Ammon's horn (tissue), 1 donor: ENCODE measurements around the gene ANKRD10.
"Not testable (repeated sequence)": the region's sequence is repeated elsewhere in the genome, so short reads cannot be mapped to it uniquely, and the experiment has no call there.

ENCODE experiments used
- DNase-seq: peaks from one replicate; pipeline ENCODE4 v3.0.0-alpha.2; 2016; ENCODE audit warnings: low spot score

The ANKRD10 gene

DNA sequence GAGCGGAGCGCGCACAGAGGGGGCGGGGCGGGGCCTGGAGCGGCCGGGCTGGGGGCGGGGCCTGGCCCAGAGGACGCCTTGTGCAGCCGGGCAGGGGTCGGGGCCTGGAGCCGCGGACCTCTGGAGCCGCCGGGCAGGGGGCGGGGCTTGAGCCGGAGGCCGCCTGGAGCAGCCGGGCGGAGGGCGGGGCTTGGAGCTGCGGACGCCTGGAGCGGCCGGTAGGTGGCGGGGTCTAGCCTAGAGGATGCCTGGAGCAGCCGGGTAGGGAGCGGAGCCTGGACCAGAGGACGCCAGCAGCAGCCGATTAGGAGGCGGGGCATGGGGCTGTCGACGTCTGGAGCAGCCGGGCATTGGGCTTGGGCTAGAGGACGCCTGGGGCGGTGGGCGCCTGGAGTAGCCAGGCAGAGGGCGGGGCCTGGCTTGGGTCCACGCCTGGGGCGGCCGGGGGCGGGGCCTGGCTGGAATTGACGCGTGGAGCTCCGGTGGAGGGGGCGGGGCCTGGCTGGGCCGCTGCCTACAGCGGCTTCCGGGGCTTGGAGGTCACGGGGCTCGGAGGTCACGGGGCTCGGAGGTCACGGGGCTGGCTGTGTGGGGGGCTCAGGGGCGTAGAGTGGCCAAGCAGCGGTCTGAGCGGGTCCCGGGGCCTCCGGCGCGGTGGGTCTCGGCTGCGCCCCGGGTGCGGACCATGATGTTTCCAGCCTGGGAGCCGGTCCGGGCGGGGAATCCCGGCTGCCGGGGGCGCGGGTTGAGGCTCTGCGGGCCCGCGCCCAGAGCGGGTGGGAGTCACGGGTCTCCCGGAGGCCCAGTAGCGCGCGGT is at the start of gene ANKRD10:
TSS of gene ANKRD10 (minus strand) at position 13 of the 817 bp plus-strand sequence. CDS start 135 bp downstream, outside the sequence.
- DNase-seq = peak; percentile 98

DNA sequence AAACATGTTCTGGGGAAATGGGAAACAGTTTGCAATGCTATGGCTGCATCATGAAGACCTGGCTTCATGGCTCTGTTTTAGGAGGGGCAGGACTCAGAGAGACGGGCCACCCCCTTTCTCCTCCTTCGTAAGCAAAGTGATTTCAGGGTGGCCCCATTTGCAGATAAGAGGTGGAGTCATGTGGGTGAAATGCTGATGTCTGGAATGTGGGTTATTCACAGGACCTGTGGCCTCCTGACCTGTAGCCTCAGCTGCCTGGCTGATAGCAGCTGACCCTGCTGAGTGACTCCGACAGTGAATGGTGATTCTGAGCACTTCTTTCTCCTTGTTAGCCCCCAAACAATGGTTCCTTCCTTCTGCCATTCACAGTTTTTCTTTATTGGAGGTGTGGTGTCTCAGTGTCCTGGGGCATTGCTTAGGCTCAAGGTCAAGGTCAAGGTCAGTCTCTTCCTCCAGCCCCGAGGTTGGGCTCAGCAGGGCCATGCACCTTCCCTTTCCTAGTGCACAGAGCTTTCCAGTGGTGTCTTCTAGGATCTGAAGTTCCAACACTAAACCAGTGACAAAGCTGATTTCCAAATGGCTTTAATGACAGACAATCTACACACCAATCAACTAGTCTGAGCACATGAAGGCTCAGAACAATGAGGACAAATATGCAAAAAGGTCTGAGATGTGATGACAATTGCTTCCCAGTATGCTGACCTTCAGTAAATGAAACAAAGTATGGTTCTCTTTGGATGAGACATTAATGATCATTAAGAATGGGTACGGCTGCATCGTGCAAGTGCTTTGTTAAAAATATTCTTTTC is 49.6 kb upstream of the ANKRD10 start:
- no peak for DNase-seq

DNA sequence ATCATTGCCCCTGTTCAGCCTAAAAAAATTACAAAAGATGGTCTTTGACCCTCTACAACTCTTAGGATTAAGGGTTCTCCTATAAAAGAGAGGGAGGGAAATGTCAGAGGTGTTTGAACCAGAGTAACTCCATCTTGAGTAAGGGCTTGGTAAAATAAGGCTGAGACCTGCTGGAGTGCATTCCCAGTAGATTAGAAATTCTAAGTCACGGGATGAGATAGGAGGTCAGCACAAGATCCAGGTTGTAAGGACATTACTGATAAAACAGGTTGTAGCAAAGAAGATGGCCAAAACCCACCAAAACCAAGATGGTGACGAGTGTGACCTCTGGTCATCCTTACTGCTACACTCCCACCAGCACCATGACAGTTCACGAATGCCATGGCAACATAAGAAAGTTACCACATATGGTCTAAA is 48.7 kb upstream of the ANKRD10 start:
- DNase-seq = no peak

DNA sequence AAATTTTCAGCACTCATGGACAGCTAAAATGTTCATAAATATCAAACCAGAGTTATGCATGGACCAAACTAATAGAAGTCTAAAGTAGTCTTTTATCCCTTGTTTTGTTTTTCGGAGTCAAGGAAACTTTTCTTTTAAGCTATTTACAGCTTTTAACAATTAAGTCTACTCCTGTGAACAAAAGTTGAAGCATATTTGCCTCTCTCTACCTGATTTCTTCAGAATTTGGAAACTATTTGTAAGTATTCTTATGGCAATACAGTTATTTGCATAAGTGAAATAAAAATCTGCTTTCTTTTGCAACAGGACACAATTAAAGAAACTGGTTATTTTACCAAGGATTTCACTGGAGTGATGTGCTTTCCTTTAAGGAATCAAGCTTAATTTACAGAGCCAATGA is 47.1 kb upstream of the ANKRD10 start:
- DNase-seq = no peak

DNA sequence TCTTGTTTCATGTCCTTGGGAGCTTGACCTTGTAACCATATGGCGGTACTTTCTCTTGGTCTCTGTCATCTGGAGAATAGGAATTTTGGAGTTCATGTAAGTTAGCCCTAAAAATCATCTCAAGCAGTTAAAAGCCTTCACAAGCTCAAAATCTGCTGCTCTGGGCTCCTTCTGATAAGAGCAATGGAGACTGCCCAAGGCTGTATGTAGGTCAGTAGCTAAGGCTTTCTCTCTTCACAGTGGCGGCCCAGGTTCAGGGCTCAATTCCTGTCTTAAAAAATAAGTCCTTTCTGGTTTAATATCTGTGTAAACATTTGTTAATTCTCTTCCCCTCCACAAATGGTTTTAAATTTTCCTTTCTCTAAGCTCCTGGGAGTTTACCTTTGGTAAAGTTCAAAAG is 45.3 kb upstream of the ANKRD10 start:
- no peak for DNase-seq

DNA sequence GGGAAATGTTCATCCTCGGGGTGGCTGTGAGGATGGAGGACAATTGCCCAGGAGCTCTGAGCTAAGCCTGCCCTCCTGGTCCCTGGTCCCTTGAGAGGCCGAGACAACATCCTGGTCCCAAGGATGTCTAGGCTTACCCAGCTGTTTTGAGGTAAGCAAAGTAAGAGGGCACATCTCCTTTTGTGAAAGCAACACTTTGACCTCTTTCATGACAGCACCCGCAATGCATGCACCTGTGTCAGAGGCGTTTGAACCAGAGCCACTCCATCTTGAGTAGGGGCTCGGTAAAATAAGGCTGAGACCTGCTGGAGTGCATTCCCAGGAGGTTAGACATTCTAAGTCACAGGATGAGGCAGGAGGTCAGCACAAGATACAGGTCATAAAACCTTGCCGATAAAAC is 43.1 kb upstream of the ANKRD10 start:
- no peak for DNase-seq

DNA sequence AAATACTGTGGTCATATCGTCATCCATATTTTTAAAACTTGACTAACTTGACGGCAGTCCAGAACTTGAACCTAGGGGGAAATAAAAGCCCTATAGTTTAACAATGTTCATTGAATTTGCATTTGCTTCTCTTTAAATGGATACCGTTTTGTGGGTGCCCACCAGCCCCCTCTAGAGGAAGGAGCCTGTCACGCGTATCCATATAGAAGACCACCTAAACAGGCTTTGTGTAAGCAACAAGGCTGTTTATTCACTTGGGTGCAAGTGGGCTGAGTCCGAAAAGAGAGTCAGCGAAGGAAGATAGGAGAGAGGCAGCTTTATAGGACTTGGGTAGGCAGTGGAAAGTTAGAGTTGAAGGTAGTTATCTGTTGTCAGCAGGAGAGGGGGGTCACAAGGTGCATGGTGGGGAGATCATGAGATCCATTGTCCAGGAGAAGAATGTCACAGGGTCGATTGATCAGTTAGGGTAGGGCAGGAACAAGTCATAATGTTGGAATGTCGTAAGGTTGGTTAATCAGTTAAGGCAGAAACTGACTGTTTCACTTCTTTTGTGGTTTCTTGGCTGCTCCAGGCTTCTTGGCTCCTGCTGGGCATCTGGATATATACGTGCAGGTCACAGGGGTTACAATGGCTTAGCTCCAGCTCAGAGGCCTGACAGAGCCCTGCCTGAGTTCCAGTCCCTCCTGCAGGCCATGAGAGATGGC is 42.5 kb upstream of the ANKRD10 start:
- no peak for DNase-seq

DNA sequence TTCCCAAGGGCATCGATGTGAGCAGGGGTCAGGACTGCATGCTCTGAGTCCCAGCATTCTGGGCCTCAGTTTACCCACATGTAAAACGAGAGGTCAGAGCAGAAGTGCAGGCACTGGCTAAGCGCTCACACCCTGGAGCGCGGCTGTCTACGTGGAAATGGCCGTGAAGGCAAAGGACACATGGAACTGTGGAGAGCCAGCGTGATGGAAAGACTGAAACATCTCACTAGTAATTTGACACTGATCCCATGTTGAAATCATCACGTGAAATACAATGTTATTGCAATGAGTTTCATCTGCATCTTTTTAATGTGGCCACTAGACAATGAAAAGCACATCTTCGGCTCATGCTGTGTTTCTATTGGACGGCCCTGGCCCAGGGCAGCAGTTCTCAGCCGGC is 41.3 kb upstream of the ANKRD10 start:
- DNase-seq = not testable (repeated sequence)

DNA sequence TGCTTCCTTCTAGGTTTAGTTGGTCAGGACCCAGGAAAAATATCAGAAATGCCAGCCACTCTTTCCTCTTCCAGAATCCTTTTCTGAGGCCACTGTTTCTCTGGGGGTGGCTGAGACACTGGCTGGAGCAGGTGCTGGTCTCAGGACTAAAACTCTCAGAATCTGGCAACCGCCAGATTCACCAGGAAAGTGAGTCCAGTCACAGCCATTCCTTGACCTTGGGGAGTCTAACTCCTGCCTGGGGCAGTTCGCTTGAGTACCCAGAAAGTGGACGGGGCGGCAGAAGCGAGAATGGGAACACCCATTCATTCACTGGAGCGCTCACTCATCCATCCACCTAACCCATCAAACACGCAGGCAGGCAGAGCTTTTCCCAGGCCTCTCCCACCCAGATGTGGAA is 40.7 kb upstream of the ANKRD10 start:
- not testable (repeated sequence) for DNase-seq

DNA sequence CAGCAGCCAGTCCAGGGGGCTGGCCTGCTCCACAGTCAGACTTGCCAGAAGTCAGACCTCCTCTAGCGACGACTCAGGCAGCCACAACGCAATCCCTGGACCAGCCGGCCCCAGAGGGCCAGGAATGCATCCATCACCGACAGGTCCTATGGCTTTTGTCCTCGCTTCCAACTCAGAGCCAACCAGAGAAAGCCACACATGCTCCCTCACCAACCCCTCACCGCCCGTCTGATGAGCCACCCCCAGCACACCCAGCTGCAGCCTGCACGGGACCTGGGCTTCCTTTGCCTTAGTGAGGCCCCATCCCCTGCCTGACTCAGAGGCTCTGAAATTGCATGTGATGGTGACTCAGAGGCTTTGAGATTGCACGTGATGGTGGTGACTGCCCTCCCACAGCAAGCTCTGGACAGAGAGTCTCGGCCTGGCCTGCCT is 40.2 kb upstream of the ANKRD10 start:
- DNase-seq = not testable (repeated sequence)

DNA sequence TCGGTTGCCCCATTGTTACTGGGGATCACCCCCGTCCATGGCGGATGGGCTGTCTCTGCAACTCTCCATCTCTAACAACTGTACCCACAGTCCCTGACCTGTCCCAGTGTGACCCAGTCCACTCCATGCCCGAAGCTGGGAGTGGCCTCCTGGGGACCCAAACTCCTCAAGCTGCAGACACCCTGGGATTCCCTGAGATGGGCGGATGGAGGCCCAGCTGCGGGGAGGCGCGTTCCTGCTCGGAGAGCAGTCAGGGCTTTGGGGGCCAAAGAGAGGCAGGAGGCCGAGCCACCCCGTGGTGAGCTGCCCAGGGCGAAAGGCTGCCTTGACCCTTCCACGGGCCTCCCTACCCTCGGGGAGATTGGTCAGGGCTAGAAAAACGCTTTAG is 39.7 kb upstream of the ANKRD10 start:
- DNase-seq = not testable (repeated sequence)

DNA sequence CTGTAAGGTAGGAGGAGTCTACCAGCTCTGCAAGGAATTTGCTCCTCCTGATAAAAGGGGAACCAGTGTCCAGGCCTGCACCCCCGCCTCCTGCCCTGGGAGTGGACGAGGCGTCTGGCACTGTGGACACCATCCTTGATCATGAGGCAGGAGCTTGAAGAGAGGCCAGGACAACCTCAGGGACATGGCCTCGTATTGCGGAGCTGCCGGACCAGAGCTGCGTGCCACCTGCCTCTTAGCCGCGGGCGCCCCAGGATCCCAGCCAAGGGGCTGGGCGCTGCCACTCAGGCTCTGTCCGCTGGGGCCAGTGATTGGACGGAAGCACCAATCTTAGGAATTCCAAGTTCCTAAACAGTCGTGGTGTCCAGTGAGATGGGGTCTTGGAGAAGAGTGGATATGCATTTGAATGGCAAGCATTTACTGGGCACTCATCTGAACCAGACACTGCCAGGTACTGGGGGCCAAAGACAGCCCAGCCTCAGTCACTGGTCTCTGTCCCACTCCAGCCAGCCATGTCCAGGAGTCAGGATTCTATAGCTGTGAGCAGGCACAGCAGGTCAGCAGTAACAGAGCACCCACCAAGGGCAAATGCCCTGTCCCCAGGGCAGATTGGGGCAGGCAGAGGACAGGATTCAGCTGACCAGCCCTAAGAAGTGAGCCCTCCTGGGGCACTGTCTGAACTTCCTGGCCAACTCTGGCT is 39.1 kb upstream of the ANKRD10 start:
- no peak for DNase-seq

DNA sequence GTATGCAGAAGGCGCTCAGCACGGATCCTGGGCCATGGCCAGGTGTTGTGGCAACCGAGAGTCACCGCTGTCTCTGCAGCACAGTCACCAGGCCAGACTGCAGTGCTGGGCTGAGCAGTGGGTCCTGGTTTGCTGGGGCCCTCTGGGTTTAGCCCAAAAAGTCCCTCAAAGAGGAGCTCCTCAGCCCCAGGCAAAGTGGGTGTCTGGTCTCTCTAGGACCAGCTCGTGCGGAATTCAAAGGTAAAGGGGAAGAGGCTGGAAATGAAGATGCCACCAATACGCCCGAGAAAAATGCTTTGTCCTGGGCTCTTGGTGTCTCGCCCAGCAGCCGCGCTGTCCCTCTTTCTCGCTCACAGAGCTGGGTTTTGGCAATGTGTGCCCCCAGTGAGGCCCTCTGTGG is 38.5 kb upstream of the ANKRD10 start:
- DNase-seq = no peak

DNA sequence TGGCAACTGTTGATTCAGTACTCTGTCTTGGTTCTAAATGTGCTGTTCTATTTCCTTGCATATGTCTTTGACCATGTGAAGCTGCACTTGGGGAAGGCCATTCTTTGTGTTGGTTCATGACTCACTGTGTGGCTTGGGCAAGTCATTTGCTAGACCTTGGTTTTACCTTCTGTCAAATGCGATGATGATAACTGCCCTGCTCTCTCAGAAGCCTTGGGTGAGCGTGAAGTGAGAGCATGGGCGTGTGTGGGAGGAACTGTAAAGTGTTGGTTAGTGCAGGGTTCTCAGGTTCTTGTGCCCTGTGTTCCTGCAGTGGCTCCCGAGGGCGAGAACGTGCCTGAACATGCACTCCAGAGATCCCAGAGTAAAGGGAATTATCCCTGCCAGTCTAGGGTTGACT is 37.3 kb upstream of the ANKRD10 start:
- DNase-seq = not testable (repeated sequence)

DNA sequence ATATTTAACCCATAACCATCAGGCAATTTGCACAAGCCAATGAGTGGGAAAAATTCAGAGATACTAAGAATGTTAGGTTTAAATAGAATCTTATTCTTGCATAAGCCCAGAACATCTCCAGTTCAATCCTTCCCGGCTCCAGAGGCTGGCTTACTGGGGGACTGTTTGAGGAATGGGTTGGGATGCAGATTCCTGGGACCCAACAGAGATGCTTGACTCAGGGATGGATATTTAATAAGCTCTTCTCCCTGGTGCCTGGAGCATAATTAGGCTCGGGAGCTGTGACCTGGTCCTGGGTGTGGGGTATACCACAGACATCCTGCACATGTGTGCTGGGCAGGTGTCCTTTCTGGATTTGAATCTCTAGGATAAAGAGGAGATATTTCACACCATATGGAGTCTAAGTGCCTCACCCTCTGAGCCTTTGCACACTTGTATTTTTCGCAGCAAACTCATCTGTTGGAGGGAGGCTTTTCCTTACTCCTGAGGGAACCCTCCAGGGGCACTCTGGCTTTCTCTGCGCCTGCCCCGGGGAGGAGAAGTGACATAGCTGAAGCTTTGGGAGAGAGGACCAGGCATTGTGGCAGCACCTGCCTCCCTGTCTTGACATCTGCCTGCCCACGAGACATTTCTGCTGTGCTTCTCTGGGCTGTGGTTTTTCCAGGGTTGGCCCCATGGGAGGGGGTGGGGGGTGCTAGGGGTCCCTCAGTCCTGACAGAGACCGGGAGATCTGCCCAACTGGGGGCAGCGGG is 36.1 kb upstream of the ANKRD10 start:
- no peak for DNase-seq

DNA sequence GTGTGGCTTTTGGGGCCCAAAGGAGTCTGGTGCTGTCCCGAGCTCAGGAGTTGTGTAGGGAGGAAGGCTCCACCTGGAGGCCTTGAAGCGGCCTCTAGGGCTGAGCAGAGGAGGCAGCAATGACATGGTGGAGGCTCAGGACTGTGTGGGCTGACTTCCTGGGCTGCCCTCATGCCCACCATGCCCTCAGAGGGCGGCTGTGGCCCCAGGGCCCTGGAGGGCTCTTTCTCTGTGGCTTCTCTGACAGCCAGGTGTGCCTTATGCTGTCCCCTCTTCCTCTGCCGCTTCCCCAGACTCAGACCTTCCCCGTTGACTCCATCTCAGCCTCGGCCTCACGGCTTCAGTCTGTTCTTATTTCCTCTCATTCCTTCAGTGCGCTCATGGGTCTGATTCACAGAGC is 35.5 kb upstream of the ANKRD10 start:
- DNase-seq = no peak

DNA sequence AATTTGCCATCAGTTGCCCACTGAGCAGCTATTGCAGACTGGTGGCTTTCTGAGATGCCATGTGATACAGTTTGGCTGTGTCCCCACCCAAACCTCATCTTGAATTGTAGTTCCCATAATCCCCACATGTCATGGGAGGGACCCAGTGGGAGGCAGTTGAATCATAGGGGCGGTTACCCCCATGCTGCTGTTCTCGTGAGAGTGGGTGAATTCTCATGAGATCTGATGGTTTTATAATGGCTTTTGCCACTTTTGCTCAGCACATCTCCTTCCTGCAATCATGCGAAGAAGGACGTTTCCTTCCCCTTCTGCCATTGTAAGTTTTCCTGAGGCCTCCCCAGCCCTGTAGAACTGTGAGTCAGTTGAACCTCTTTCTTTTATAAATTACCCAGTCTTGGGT is 34.8 kb upstream of the ANKRD10 start:
- DNase-seq = no peak

DNA sequence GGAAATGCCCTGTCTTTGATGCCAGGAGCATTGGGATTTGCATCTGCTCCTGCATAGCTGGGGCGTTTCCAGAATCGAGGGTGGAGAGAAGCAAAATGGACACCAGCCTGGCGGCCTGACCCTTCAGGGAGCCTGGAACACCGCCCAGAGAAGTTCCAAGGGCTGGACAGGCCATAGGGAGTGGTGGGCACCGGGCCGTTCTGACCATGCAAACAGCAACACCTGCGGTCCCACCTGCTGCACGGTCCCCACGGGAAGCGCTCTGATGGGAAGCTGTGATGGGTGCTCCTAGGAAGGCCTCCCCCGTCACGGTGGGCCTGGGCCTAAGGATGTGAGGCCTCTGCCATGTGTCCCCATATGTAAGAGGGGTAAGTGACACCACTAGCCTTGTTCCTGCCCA is 34.2 kb upstream of the ANKRD10 start:
- no peak for DNase-seq

DNA sequence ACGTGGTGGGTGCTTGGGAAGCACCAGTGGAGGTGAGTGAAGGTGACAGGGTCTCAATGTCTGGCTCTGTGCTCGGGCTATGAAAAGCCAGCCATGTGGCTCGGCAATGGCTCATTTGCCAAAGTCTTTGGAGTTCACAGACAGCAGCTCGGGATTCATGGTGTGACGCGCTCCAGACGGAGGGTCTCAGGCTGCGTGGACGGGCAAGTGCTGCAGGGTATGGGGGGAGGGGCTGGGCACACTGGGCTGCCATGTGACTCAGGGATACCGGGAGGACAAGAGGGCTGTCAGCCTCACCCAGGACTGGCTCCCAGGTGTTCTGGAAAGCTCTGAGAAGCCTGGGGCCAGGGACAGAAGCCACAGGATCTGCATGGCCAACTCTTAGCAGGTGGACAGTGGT is 32.5 kb upstream of the ANKRD10 start:
- not testable (repeated sequence) for DNase-seq

DNA sequence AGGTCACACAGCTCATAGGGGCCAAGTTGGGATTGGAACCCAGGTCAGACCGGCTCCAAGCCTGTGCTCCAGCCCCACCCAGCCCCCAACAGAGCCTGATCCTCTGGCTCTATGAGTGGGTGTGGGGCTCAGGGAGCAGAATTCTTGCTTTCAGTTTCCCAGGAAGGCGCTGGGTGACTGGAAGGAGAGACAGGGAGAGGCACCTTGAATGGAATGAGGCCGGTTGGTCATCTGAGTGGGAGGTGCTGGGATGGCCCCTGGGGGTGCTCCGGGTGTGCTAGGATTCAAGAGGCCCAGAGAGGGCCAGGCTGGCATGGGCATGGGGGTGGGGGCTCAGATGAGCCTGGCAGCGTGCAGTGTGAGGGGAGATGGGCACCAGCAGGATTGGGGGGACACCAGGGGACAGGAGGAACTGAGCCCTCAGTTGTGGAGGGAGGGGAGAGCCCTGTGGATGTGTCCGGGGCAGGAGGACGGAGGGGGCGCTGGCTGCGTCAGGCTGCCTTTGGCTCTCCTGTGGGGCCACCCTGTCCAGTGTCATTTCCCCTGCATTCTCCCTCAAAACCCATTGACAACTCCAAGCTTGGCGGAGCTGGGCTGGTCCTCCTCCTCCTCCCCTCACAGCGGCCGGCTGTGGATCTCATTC is 31.2 kb upstream of the ANKRD10 start:
- no peak for DNase-seq
